NCI-H2081 treated with DMSO at 0.1 percent for 48 hours (cell line): Measurements from ENCODE around the gene GRK2.

Experiments used
- DNase-seq: peaks from one replicate; lab custom pipeline; 2025; lab: John Stamatoyannopoulos, UW

Gene GRK2

GRCh38 chr11:67301313-67301921, 35.1 kb downstream of the GRK2 start:
- DNase-seq: no peak

- no peak for DNase-seq
Measured at GRCh38 chr11:67301951-67302516, 35.8 kb downstream of the GRK2 start.

GRCh38 chr11:67302571-67303131, 36.4 kb downstream of the GRK2 start:
- DNase-seq: no peak

- no peak for DNase-seq
Measured at GRCh38 chr11:67303132-67303834, 37.0 kb downstream of the GRK2 start, which contains the start of gene SSH3. SSH3 (plus strand) TSS chr11:67303530; CDS start chr11:67303626, 96 bp downstream.

- no peak for DNase-seq
Measured at GRCh38 chr11:67303835-67304411, 37.6 kb downstream of the GRK2 start.

- no peak for DNase-seq
Measured at GRCh38 chr11:67304511-67305113, 38.3 kb downstream of the GRK2 start.

- no peak for DNase-seq
Measured at GRCh38 chr11:67306769-67307544, 40.7 kb downstream of the GRK2 start.

GRCh38 chr11:67307545-67308001, 41.3 kb downstream of the GRK2 start:
- no peak for DNase-seq

- DNase-seq: no peak
Measured at GRCh38 chr11:67308031-67308866, 42.0 kb downstream of the GRK2 start.

GRCh38 chr11:67309166-67309565, 42.9 kb downstream of the GRK2 start:
- no peak for DNase-seq

GRCh38 chr11:67309661-67310061, 43.4 kb downstream of the GRK2 start:
- DNase-seq: no peak

- DNase-seq: no peak
Measured at GRCh38 chr11:67310246-67311050, 44.2 kb downstream of the GRK2 start.

GRCh38 chr11:67311051-67311555, 44.8 kb downstream of the GRK2 start:
- no peak for DNase-seq

GRCh38 chr11:67311556-67312082, 45.3 kb downstream of the GRK2 start:
- no peak for DNase-seq

- DNase-seq: no peak
Measured at GRCh38 chr11:67312187-67313021, 46.1 kb downstream of the GRK2 start.

- DNase-seq: no peak
Measured at GRCh38 chr11:67313125-67313890, 47.0 kb downstream of the GRK2 start.

GRCh38 chr11:67314218-67314617, 47.9 kb downstream of the GRK2 start:
- DNase-seq: no peak
